ENCODE data around the gene DTNA.
"Not testable (repeated sequence)": the region's sequence is repeated elsewhere in the genome, so short reads cannot be mapped to it uniquely, and the experiment has no call there.

Gene DTNA

GRCh38 chr18:34723143-34723542 is 13.0 kb downstream of the DTNA start:
- no peak for DNase-seq (ENCODE audit: low read depth in 2 of 2)

GRCh38 chr18:34725737-34726136 is 15.6 kb downstream of the DTNA start:
- not testable (repeated sequence) for DNase-seq (ENCODE audit: low read depth in 2 of 2)

GRCh38 chr18:34726286-34727004 is 16.3 kb downstream of the DTNA start:
- DNase-seq (ENCODE audit: low read depth in 2 of 2): no peak

- no peak for DNase-seq (ENCODE audit: low read depth in 2 of 2)
These were observed 19.2 kb downstream of the DTNA start for GRCh38 chr18:34729264-34729663.

DNA sequence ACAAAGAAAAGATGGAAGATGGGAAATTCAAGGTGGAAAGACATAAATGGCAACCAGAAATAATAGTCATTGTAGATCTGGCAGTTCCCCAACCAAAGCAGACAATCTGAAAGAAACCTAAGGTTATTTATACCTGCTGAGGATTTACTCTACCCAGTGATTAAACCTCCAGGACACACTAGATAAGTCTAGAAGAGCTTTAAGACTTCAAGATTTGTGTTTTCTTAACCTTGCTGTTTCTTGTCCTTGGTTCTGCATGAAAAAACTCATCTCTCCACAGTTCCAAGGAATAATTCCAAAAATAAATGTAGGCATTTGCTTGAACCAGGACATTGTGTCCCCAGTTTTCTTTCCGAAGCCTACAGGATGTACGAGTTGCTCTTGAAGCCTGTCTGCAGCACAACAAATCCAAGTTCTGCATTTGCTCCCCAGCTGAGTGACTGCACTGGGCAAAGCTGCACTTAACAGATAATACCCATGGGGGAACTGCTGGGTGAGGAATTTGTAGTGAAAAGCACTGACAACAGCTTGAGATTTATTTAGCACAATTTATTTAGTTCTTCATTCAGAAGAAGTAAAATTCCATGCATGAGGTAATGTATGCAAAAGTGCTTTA is 19.8 kb downstream of the DTNA start:
- DNase-seq (ENCODE audit: low read depth in 2 of 2): no peak

GRCh38 chr18:34730774-34731173 is 20.7 kb downstream of the DTNA start:
- DNase-seq (ENCODE audit: low read depth in 2 of 2): no peak

DNA sequence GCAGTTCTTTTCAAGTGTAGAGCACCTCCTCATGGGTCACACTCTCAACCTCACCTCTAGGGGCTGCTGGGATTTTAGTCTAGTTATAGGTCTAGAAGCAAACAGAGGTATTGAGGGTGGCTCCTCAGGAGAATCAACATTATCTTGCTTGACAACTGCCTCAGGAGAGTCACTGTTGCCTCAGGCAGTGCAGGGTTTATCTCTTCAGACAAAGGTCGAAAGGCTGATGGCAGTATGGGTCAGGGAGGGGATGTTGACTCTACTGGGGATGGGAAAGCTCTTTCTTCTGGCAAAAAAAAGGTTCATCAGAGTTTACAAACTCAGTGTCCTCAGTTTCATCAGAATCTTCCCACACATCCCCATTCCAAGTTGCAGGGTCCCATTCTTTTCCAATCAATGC is 24.0 kb downstream of the DTNA start:
- DNase-seq (ENCODE audit: low read depth in 2 of 2): no peak

GRCh38 chr18:34734526-34734925 is 24.4 kb downstream of the DTNA start:
- DNase-seq (ENCODE audit: low read depth in 2 of 2): not testable (repeated sequence)

- no peak for DNase-seq (ENCODE audit: low read depth in 2 of 2)
These were observed 28.2 kb downstream of the DTNA start for GRCh38 chr18:34738175-34738894.

DNA sequence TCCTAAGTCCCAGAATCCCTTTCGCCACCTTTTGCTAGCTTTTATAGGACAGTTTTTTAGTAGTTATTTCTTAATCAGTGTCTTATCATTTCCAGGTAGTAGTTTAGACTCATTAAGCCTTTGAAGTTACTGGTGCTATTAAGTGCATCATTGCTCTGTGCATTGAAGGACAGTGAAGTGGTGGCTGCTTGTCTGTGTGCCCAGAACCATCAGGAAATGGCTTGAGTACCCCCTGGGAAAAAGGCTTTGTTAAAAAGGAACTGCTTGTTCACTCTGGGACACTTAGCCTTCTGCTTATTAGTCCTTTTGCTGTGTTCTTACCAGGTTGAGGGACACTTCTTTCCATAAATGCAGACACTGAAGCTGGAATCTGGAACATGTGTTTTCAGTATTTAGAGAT is 30.0 kb downstream of the DTNA start:
- no peak for DNase-seq (ENCODE audit: low read depth in 2 of 2)

- no peak for DNase-seq (ENCODE audit: low read depth in 2 of 2)
These were observed 30.6 kb downstream of the DTNA start for GRCh38 chr18:34740724-34741123.

DNA sequence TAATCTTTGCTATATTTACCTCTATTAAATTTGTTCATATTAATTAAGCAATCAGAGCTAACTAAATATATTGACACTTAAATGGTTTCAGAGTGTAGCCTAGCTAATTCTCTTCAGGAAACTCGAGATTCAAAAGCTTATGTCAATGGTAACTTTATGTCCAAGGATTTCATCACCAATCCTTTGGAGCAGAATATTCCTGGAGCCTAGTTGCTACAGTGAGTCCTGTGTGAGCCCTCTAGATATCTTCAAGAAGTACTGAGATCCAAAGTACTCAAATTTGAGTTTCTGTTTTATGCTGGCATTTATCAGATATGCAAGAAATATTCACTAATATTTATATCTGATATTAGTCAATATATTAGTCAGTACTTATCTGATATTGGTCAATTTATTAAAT is 31.3 kb downstream of the DTNA start:
- DNase-seq (ENCODE audit: low read depth in 2 of 2): no peak

GRCh38 chr18:34742891-34743341 is 32.8 kb downstream of the DTNA start:
- DNase-seq (ENCODE audit: low read depth in 2 of 2): no peak

DNA sequence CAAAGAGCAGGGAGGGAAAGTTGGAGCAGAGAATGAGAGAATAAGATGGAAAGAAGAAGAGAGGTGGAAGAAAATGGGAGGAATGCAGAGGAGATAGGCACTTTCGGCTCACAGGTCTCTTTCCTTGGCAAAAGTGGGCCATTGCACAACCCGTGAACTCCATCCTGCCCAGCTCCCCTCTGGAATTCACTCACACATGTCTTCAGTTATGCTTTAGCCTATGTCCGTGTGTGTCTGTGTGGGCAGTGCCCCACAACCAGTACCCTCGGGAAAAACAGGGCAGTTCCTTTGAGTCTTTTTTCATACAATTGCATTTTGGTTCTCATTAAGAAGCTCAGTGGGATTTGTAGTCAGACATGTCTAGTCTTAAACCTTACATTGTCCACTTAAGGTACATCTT is 34.5 kb downstream of the DTNA start:
- no peak for DNase-seq (ENCODE audit: low read depth in 2 of 2)

DNA sequence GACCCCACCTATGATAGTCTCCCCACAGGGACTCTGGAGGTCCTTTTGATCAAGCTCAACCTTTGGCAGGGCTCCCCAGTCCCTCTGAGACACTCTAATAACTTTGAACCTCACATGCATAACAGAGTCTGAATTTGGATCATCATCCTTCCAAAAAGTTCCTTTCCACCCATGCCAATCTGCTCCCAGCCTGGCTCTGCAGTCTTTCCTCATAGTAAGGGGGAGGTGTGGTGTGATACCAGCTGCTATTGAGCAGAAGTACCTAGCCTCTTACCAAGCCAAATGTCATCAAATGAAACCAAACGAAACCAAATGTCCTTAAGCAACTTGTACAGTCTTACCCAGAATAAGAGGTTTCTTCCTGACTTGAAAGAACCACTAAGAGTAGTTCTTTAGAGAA is 36.5 kb downstream of the DTNA start:
- no peak for DNase-seq (ENCODE audit: low read depth in 2 of 2)

DNA sequence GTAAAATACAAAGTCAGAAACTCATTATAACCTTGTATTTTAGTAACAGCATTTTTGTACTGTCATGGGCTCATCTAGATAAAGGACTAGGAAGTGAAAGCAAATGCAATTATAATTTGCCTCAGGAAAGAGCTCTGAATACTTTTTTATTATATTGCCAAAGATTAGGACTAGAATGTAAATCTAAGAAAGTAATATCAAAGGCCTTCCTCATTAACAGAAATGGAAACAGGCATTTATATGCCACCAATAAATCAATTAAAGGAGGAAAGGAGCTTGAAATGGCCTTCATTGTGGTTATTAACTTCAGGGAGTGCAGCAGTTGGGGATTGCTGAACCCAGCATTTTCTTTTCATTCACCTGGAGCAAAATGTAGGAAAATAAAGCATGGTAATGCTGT is 39.6 kb downstream of the DTNA start:
- DNase-seq (ENCODE audit: low read depth in 2 of 2): no peak

GRCh38 chr18:34752056-34752455 is 42.0 kb downstream of the DTNA start:
- no peak for DNase-seq (ENCODE audit: low read depth in 2 of 2)

GRCh38 chr18:34754300-34754699 is 44.2 kb downstream of the DTNA start:
- no peak for DNase-seq (ENCODE audit: low read depth in 2 of 2)

DNA sequence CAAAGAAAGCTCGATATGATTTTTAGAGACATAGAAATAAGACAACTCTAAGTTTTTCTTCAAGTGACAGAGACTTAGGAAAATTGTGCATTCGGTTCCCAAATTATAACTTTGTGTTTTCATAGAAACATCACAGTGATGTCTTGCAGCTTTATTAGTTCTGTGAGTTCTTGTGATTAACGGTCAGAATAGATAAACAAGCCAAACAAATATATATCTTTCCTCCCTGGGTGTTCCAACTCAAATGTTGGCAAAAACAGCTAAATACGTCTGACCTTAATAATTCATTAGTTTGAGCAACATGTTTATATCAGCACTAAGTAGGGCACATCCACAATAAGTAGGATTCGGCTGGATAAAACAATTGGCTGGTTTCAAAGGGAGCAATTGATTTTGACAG is 47.6 kb downstream of the DTNA start:
- no peak for DNase-seq (ENCODE audit: low read depth in 2 of 2)

GRCh38 chr18:34758378-34758948 is 48.4 kb downstream of the DTNA start:
- DNase-seq (ENCODE audit: low read depth in 2 of 2): no peak

DNA sequence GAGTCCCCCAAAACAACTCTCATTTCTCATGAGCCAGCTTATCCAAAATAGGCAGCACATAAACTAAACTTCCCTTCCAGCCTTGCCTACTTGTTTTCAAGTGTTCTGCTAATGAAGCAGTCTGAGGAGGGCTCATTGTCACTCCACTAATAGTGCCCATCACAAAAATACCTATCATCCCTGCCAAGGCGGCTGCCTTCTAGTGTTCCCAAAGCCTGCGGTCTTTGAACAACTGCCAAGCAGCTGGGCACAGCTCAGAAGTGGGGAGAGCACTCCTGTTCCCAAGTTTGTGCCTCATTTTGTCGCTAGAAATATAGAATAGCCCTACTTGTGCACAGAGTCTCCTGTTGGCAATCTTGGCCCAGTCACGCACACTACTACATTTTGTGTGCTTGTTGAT is 50.3 kb downstream of the DTNA start:
- no peak for DNase-seq (ENCODE audit: low read depth in 2 of 2)

DNA sequence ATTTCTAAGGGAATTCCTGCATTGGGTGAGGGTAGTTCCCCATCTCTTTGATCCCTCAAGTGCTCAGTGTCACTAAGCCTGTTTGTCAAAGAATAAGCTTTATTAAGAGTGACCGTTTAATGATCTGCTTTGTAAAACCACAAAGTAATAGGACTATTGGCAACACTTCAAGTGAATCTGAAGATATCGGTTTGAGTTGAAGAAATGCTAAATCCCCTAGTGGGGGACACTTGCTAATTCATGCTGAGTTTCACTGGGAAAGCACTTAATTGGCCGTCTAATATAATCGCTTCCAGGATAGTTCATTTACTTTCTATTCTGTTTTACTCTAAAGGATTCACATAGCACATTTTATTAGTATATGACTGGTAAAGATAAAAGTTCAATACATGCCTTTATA is 54.4 kb downstream of the DTNA start:
- DNase-seq (ENCODE audit: low read depth in 2 of 2): no peak

GRCh38 chr18:34767601-34768027 is 57.5 kb downstream of the DTNA start:
- DNase-seq (ENCODE audit: low read depth in 2 of 2): no peak

Measured in activated CD8-positive, alpha-beta memory T cell treated with anti-CD3 and anti-CD28 coated beads for 4 hours (primary cell).